IPS-18a (cell line): ENCODE results near the gene LDHAL6A.

ENCODE experiments used
- H3K27ac ChIP-seq: one replicate; pipeline ENCODE4 v1.5.1; 2013; ENCODE audit warnings: low read length
- H3K27me3 ChIP-seq: one replicate; pipeline ENCODE4 v1.6.1; 2013; ENCODE audit warnings: mild to moderate bottlenecking, low read length; ENCODE audit not compliant: control insufficient read depth, insufficient read depth
- H3K36me3 ChIP-seq: one replicate; pipeline ENCODE4 v1.6.1; 2013; ENCODE audit warnings: low read depth, low read length; ENCODE audit not compliant: control insufficient read depth
- H3K4me1 ChIP-seq: one replicate; pipeline ENCODE4 v1.6.1; 2013; ENCODE audit warnings: low read depth, low read length; ENCODE audit not compliant: control insufficient read depth
- H3K4me3 ChIP-seq: one replicate; pipeline ENCODE4 v1.5.1; 2013; ENCODE audit warnings: low read length
- H3K9ac ChIP-seq: one replicate; pipeline ENCODE4 v1.6.1; 2013; ENCODE audit warnings: mild to moderate bottlenecking, low read length, moderate library complexity
- H3K9me3 ChIP-seq: one replicate; pipeline ENCODE4 v1.6.1; 2013; ENCODE audit warnings: low read depth, low read length; ENCODE audit not compliant: control insufficient read depth

The LDHAL6A gene

DNA sequence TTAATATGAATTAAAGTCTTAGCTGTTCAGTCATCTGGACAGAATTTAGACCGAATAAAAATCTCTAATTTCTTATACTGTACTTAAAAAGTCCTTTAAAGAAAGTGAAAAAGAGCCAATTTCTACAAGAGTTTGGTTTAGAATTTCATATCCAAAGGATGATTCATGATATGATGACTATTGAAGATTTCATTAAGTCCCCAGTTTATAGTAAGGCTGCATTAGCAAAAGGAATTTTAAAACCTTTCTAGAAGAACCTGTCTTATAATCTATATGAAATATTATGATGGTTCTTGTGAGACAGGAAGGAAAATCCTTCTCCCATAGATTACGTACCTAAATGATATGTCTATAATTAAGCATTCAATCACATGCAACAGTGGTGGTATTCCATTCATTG, 36.3 kb downstream of the LDHAL6A start:
- peaks cover 25% of the 10 kb centered on the region for H3K36me3 ChIP-seq
- no peak overlapping the region for H3K27ac ChIP-seq
- no peaks in the 10 kb centered on the region for H3K9me3 ChIP-seq
- H3K4me3 ChIP-seq = no peak overlapping the region
- H3K9ac ChIP-seq = no peak overlapping the region
- H3K27me3 ChIP-seq = no peaks in the 10 kb centered on the region
- no peaks in the 10 kb centered on the region for H3K4me1 ChIP-seq

DNA sequence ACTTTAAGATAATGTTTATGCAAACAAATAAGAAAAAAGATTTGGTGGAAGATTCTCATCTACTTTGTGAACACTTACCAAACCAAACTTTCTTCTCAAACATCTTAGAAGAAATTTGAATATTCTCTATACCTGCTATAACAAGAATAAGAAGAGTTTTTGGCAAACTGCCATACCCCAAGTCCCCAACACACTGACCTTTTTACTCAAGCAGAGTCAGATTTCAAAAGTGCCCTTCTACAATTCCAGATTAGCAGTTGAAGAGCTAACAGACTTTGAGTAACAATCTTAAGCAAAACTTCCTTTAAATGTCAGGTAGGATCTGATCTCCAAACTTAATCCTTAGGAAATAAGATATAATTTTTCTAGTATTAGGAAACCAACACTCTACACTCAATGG, 37.2 kb downstream of the LDHAL6A start:
- H3K27me3 ChIP-seq = no peaks in the 10 kb centered on the region
- H3K4me1 ChIP-seq = no peaks in the 10 kb centered on the region
- no peaks in the 10 kb centered on the region for H3K9me3 ChIP-seq
- peaks cover 30% of the 10 kb centered on the region for H3K36me3 ChIP-seq
- no peak overlapping the region for H3K4me3 ChIP-seq
- H3K27ac ChIP-seq = no peak overlapping the region
- no peak overlapping the region for H3K9ac ChIP-seq

DNA sequence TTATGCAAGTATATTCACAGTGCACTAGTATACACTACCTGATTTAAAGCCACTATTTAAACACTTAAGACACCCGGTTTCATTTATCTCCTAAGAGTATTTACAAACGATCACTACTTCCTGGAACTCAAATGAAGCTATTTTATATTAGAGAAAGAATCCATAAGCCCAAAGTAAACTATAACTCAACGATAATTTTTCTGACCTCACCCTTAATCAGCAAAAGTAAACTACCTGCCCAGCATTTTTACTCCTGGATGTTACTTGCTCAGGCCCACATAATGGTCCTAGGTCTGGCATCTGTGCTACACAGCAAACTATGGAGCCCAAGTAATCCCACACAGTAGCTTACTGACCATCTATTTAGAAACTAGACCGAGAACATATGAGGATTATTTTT, 37.7 kb downstream of the LDHAL6A start:
- H3K4me1 ChIP-seq = no peaks in the 10 kb centered on the region
- no peaks in the 10 kb centered on the region for H3K27me3 ChIP-seq
- H3K36me3 ChIP-seq = peaks cover 34% of the 10 kb centered on the region
- no peak overlapping the region for H3K4me3 ChIP-seq
- H3K9ac ChIP-seq = no peak overlapping the region
- H3K9me3 ChIP-seq = no peaks in the 10 kb centered on the region
- no peak overlapping the region for H3K27ac ChIP-seq

DNA sequence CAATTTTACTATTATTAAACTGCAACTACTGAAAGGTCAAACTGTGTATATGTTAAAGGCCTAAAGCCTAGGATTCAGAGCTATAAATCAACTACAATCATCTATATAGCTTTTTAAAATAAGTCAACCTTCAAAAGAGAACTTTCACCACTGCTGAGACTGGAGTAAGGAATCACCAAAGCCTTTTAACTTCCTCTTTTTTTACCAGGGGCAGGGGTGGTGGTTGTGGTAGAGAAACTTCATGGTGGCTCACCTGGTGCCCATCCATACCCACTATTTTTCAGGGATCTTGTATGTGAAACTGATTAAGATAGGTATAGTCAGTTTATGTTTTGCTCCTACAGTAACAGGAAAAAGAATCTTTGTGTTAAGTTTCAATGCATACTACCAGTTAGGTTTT, 39.6 kb downstream of the LDHAL6A start:
- Histone ChIP-seq H3K36me3 (peaks cover 44% of the 10 kb centered on the region), H3K4me1 (no peaks in the 10 kb centered on the region), H3K9me3 (no peaks in the 10 kb centered on the region), H3K27ac (no peak overlapping the region), H3K4me3 (no peak overlapping the region), H3K9ac (no peak overlapping the region), H3K27me3 (no peaks in the 10 kb centered on the region)

DNA sequence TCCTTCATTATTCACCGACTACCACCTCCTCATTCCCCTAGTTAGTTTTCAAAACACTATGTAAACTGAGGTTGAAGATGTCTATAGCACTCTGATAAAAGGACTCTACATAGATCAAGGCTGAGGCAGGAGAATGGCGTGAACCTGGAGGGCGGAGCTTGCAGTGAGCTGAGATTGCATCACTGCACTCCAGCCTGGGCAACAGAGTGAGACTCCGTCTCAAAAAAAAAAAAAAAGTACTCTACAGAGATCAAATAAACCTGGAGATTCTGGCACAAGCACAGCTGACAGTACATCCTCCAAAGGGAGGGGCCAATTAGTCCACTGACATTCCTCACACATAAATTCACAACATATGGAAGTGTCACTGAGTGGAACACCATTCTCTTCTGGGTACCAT, 40.0 kb downstream of the LDHAL6A start:
- Histone ChIP-seq H3K36me3 (peaks cover 44% of the 10 kb centered on the region), H3K9me3 (no peaks in the 10 kb centered on the region)

DNA sequence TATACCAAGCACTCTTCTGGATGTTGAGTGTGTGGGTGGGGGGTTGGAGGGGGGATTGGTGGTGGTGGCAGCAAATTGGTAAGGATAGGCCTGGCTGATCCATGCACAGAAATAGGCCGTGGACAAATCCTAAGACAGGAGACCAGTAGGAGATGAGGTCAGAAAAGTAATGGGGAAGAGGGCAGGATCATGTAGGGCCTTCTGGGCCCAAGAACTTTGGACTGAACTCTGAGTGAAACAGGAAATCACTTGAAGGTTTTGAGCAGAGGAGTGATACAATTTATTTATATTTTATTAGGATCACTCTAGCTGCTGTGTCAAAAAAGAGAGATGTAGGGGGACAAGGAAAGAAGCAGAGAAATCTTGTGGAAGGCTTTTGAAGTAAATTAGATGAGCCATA, 42.4 kb downstream of the LDHAL6A start:
- H3K9me3 ChIP-seq = no peaks in the 10 kb centered on the region
- no peak overlapping the region for H3K9ac ChIP-seq
- H3K4me3 ChIP-seq = no peak overlapping the region
- no peak overlapping the region for H3K27ac ChIP-seq
- H3K36me3 ChIP-seq = peaks cover 51% of the 10 kb centered on the region
- no peaks in the 10 kb centered on the region for H3K4me1 ChIP-seq
- H3K27me3 ChIP-seq = no peaks in the 10 kb centered on the region

More for the DNA sequence above, 40.0 kb downstream of the LDHAL6A start:
- Histone ChIP-seq H3K4me3 (no peak overlapping the region), H3K27me3 (no peaks in the 10 kb centered on the region), H3K27ac (no peak overlapping the region), H3K9ac (no peak overlapping the region), H3K4me1 (no peaks in the 10 kb centered on the region)

DNA sequence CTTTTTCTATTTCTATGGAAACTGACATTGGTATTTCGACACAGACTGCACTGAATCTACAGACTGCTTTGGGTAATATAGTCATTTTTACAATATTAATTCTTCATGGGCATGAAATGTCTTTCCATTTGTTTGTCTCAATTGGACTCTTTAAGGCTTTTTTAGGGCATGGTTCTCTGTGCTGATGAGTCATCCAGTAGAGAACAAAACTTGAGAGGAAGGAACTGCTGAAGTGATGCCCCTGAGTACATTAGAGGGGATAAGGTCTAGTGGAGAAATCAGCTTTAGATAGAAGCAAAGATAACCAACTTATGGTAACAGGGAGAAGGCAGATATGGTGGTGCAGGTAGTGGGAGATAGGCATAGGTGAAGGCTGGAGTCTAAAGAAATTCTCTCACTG, 46.0 kb downstream of the LDHAL6A start:
- H3K9me3 ChIP-seq = no peaks in the 10 kb centered on the region
- H3K27me3 ChIP-seq = no peaks in the 10 kb centered on the region
- peaks cover 59% of the 10 kb centered on the region for H3K36me3 ChIP-seq
- no peak overlapping the region for H3K4me3 ChIP-seq
- no peak overlapping the region for H3K27ac ChIP-seq
- no peak overlapping the region for H3K9ac ChIP-seq
- no peaks in the 10 kb centered on the region for H3K4me1 ChIP-seq

DNA sequence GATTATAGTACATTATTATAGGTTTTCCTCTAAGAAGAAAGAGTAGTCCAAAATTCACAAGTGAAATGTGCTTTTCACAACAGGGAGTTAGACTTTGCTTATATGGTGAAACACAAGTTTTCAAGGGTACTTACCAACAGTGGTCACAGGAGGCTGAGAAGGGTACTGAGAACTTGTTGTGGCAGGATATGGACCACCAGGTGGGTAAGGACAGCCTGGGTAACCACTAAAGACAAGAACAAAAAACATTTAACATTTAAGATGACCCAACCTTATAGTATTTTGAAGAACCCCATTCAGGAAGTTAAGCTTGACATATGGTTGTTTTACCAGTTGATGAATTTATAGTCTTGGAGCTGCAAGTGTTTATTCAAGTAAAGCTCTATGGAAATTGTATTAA, 46.7 kb downstream of the LDHAL6A start:
- Histone ChIP-seq H3K4me1 (no peaks in the 10 kb centered on the region), H3K9me3 (no peaks in the 10 kb centered on the region), H3K4me3 (no peak overlapping the region), H3K27ac (no peak overlapping the region), H3K27me3 (no peaks in the 10 kb centered on the region), H3K36me3 (peaks cover 61% of the 10 kb centered on the region), H3K9ac (no peak overlapping the region)

DNA sequence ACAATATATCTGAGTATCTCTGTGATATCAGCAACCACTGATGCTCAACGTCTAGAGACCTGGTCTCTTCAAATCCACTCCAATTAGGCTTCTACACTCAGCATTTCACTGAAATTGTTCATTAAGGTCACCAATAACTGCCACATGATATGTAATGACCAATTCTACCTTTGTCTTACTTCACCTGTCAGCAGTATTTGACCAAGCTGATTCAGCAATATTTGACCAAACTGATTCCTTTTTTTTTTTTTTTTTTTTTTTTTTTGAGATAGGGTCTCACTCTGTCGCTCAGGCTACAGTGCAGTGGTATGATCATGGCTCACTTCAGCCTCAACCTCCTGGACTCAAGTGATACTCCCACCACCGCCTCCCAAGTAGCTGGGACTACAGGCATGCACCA, 65.5 kb downstream of the LDHAL6A start:
- Histone ChIP-seq H3K36me3 (peaks cover 4% of the 10 kb centered on the region), H3K27me3 (no peaks in the 10 kb centered on the region), H3K4me1 (no peaks in the 10 kb centered on the region), H3K27ac (no peak overlapping the region), H3K4me3 (no peak overlapping the region), H3K9ac (no peak overlapping the region), H3K9me3 (no peaks in the 10 kb centered on the region)

DNA sequence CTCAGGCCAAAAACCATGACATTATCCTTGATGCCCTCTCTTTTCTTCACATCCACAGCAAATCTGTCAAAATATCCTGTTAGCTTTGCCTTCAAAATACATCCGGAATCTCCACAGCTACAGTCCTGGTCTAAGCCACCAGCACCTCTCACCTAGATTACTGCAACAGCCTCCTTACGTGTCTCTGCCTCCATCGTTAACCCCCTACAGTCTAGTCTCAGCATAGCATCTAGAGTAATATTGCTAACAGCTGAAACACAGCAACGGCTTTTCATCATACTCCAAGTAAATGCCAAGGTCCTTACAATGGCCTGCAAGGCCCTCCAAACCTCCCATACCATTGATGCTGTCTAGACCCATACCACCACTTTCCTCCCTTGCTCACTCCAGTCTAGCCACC, 66.7 kb downstream of the LDHAL6A start:
- Histone ChIP-seq H3K27me3 (no peaks in the 10 kb centered on the region), H3K36me3 (peaks cover 4% of the 10 kb centered on the region), H3K27ac (no peak overlapping the region), H3K9me3 (no peaks in the 10 kb centered on the region), H3K4me3 (no peak overlapping the region), H3K4me1 (no peaks in the 10 kb centered on the region), H3K9ac (no peak overlapping the region)

DNA sequence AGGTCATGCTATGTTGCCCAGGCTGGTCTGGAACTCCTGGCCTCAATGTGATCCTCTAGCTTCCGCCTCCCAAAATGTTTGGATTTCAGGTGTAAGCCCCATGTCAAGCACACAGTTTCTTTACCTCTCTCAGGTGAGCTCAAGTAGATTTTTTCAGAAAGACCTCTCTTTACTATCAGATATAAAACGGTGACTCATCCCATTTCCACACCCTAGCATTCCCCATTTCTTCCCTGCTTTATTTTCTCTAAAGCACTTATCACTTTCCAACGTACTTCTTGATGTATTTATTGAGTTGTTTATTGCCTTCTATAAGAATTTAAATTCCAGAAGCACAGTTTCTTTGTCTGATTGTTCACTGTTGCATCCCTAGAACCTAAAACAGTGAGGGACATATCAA, 67.4 kb downstream of the LDHAL6A start:
- Histone ChIP-seq H3K9me3 (no peaks in the 10 kb centered on the region), H3K4me1 (no peaks in the 10 kb centered on the region), H3K9ac (no peak overlapping the region), H3K36me3 (peaks cover 4% of the 10 kb centered on the region), H3K4me3 (no peak overlapping the region), H3K27ac (no peak overlapping the region), H3K27me3 (no peaks in the 10 kb centered on the region)

DNA sequence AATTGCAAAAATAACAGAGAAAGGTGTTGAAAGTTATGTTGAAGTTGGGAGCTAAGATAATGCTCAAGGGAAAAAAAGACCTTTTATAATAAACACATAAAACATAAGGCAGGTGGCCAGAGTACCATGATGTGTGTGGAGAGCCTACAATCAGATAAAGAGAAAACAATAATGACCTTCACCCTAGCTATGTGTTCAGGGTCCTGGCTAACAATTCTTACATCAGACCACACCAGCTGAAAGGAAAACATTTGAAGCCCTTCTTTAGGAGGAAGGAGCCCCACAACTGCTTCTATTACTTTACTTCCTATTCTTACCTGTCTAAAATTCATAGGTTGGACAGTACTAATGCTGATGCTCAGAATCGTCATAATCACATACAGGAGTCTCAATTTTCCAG, 68.6 kb downstream of the LDHAL6A start:
- no peaks in the 10 kb centered on the region for H3K27me3 ChIP-seq
- no peak overlapping the region for H3K27ac ChIP-seq
- no peaks in the 10 kb centered on the region for H3K4me1 ChIP-seq
- no peaks in the 10 kb centered on the region for H3K9me3 ChIP-seq
- H3K36me3 ChIP-seq = peaks cover 4% of the 10 kb centered on the region
- H3K9ac ChIP-seq = no peak overlapping the region
- no peak overlapping the region for H3K4me3 ChIP-seq
